ENCODE data around the gene NPIPA7.
"Not testable (repeated sequence)": the region's sequence is repeated elsewhere in the genome, so short reads cannot be mapped to it uniquely, and the experiment has no call there.

Gene NPIPA7

DNA sequence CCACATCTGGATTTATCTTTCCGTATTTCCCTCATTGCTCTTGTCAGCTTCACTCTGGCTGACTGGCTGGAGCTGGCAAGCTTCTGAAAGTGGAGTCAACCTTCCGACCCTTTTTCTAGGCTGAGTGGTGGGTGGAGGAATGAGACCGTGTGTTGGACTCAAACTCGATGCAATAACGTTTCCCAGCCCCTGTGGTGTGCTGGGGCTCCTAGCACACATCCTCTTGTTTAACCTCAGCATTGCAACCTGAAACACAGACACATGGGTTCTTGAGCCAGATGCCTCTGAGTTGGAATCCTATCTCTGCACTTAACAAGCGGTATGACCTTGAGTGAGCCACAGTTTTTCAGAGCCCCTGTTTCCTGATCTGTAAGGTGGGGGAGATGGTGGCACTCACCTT, 29.5 kb downstream of the NPIPA7 start:
- in situ Hi-C loops (cut with MboI; ENCODE audit: low pct_unique_long_range_greater_than_20kb, low sequenced_read_pairs, unreplicated experiment); DNase-seq (ENCODE audit: low spot score): not testable (repeated sequence)

GRCh38 chr16:16413773-16414172, 34.8 kb downstream of the NPIPA7 start:
- DNase-seq (ENCODE audit: low spot score); in situ Hi-C loops (cut with MboI; ENCODE audit: low pct_unique_long_range_greater_than_20kb, low sequenced_read_pairs, unreplicated experiment): not testable (repeated sequence)

DNA sequence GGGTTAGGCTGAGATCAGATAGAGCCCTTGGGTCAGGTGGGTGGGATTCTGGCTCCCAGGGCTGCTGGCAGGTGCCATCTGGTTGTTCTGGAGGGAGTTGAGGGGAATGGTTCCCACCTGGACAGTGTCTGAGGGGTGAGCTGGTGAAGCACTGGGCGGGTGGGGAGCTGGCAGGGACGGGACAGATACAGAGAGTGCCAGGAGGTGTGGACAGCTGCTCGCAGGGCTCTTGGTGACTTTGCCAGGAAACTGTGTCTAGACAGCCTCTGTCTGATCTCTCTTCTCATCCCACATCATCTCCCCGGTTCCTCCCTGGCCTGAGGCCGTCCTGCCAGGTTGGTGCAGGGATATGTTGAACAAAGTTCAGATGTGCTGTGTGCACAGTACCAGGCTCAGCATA, 38.1 kb downstream of the NPIPA7 start:
- DNase-seq (ENCODE audit: low spot score); in situ Hi-C loops (cut with MboI; ENCODE audit: low pct_unique_long_range_greater_than_20kb, low sequenced_read_pairs, unreplicated experiment): not testable (repeated sequence)

DNA sequence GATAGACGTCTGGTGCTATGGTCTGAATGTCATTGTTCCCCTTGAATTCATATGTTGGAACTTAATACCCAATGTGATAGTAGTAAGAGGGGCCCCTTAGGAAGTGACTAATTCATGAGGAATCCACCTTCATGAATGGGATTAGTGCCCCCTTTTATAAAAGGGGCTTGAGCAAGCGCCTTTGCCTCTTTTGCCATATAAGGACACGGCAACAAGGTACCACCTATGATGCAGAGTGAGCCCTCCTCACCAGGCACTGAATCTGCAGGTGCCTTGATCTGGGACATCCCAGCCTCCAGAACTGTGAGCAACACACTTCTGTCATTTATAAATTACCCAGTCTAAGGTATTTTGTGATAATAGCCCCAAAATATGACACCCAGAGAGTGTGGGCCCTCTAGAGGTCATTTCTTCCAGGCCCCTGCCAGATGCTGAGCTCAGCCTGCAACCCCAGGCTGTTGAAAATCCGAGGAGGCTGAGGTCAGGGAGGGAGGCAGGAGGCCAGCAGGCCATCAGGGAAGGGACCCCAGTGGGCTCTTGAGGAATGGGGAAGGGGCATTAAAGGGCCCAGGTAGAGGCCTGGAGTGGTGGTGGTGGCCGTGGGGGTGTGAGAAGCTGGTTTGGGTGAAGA, 39.1 kb downstream of the NPIPA7 start:
- DNase-seq (ENCODE audit: low spot score); in situ Hi-C loops (cut with MboI; ENCODE audit: low pct_unique_long_range_greater_than_20kb, low sequenced_read_pairs, unreplicated experiment): not testable (repeated sequence)

DNA sequence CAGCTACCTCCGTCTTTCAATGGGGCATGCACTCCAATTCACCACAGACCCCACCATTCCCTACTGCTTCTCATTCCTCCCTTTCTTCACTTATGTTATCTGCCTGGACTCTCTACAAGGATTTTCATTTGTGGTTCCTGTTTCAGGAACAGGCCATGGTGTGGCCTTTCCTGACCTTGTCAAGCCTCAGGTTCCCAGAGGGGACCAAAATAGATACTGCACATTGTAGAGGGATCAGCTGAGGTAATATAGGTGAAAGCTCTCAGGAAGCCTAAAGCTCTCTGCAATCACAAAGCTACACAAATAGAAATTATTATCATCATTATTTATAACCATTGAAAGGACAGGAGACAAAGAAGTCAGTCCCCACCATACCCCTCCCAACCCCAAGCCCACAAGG, 41.6 kb downstream of the NPIPA7 start:
- DNase-seq (ENCODE audit: low spot score); in situ Hi-C loops (cut with MboI; ENCODE audit: low pct_unique_long_range_greater_than_20kb, low sequenced_read_pairs, unreplicated experiment): not testable (repeated sequence)

- DNase-seq (ENCODE audit: low spot score); in situ Hi-C loops (cut with MboI; ENCODE audit: low pct_unique_long_range_greater_than_20kb, low sequenced_read_pairs, unreplicated experiment): not testable (repeated sequence)
Observed at GRCh38 chr16:16425146-16425545, 46.2 kb downstream of the NPIPA7 start.

DNA sequence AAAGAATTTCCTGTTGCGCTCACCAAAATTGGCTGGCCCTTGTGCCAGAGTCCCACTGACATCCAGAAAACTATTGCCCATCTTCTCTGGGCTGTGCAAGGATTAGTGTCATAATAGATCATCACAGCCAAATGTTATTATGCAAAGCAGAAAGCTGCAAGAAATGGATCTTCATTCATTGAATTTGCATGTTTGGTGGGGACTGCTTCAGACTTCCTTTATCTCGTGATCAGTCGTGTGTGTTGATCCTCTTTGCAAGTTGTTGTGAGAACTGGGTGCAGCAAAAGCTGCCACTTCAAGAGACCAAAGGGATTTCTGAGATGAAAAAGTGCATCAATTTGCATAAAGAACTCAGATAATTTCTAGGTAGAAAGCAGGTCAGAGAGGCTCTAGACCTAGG, 52.2 kb downstream of the NPIPA7 start:
- DNase-seq (ENCODE audit: low spot score); in situ Hi-C loops (cut with MboI; ENCODE audit: low pct_unique_long_range_greater_than_20kb, low sequenced_read_pairs, unreplicated experiment): not testable (repeated sequence)

DNA sequence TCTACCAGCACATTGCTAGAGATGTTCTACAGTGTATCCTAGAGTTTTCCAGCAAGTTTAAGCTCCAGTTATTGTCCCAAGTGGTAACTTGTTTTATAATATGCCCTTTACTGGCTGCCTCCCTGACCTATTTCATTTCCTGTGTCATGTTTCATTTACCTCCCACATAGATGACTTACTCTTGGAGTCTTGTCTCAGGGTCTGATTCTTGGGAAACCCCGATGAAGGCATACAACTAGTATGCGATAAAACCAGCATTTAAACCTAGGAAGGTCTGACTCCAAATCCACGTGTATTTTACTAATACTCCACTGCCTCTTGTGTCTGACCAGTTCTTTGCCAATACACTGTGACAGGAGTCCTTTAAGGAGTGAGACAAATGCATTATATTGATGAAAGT, 55.8 kb downstream of the NPIPA7 start:
- DNase-seq (ENCODE audit: low spot score); in situ Hi-C loops (cut with MboI; ENCODE audit: low pct_unique_long_range_greater_than_20kb, low sequenced_read_pairs, unreplicated experiment): not testable (repeated sequence)

- DNase-seq (ENCODE audit: low spot score); in situ Hi-C loops (cut with MboI; ENCODE audit: low pct_unique_long_range_greater_than_20kb, low sequenced_read_pairs, unreplicated experiment): not testable (repeated sequence)
Observed at GRCh38 chr16:16441401-16441800, 62.5 kb downstream of the NPIPA7 start.

All from GM13977 (cell line).